GM23338 (cell line): ENCODE measurements around the gene ABCC10. TPM values are rescaled to one million over a fixed set of nuclear protein-coding genes. Genes with fewer than 3 reads are reported as not detected.

Experiments used
- ATAC-seq: fragments of 200-7000 bp; cut with Tn5 transposase; 3 replicates; pipeline ENCODE4 v1.9.1; 2020
- DNase-seq: peaks from one replicate; pipeline ENCODE4 v3.0.0-alpha.2; 2015; ENCODE audit warnings: low spot score
- H2AFZ ChIP-seq: fragments of 200-600 bp; sonication (generic); 2 replicates; pipeline ENCODE4 v1.8.0; 2016; ENCODE audit warnings: antibody characterized with exemption, mild to moderate bottlenecking, moderate library complexity
- H3F3A ChIP-seq: fragments of 200-600 bp; sonication (generic); replicated peaks from 2 replicates; pipeline ENCODE4 v1.8.0; 2017; ENCODE audit warnings: antibody characterized with exemption, mixed run types, low read depth
- H3K27ac ChIP-seq: fragments of 200-600 bp; sonication (generic); 2 replicates; pipeline ENCODE4 v1.6.1; 2016; ENCODE audit warnings: low read depth
- H3K27me3 ChIP-seq: fragments of 200-600 bp; sonication (generic); 2 replicates; pipeline ENCODE4 v1.8.0; 2016; ENCODE audit warnings: mild to moderate bottlenecking, mixed run types, moderate library complexity; ENCODE audit not compliant: insufficient read depth
- H3K36me3 ChIP-seq: fragments of 200-600 bp; sonication (generic); 2 replicates; pipeline ENCODE4 v1.8.0; 2016; ENCODE audit warnings: mild to moderate bottlenecking; ENCODE audit not compliant: insufficient read depth
- H3K4me1 ChIP-seq: fragments of 200-600 bp; sonication (generic); 2 replicates; pipeline ENCODE4 v1.8.0; 2016; ENCODE audit warnings: mild to moderate bottlenecking, moderate library complexity; ENCODE audit not compliant: insufficient read depth
- H3K4me2 ChIP-seq: fragments of 200-600 bp; sonication (generic); 2 replicates; pipeline ENCODE4 v1.7.1; 2017; ENCODE audit warnings: mixed run types
- H3K4me3 ChIP-seq: fragments of 200-600 bp; sonication (generic); 2 replicates; pipeline ENCODE4 v1.6.1; 2016; ENCODE audit warnings: mixed run types
- H3K79me2 ChIP-seq: fragments of 200-600 bp; sonication (generic); replicated peaks from 2 replicates; pipeline ENCODE4 v1.8.0; 2017; ENCODE audit warnings: mild to moderate bottlenecking; ENCODE audit not compliant: insufficient read depth
- H3K9me2 ChIP-seq: fragments of 200-600 bp; sonication (generic); 2 replicates; pipeline ENCODE4 v1.8.0; 2017; ENCODE audit not compliant: insufficient read depth
- H4K20me1 ChIP-seq: fragments of 200-600 bp; sonication (generic); replicated peaks from 2 replicates; pipeline ENCODE4 v1.8.0; 2017; ENCODE audit warnings: mild to moderate bottlenecking; ENCODE audit not compliant: insufficient read depth
- H3K27ac Mint-ChIP-seq: 2 replicates; pipeline ENCODE4 v1.8.0; 2020; ENCODE audit warnings: inconsistent platforms, mild to moderate bottlenecking, moderate library complexity, mixed read lengths
- H3K27me3 Mint-ChIP-seq: 3 replicates; pipeline ENCODE4 v1.8.0; 2022; ENCODE audit warnings: low read depth, mild to moderate bottlenecking, moderate library complexity, mixed read lengths, inconsistent platforms; ENCODE audit not compliant: insufficient read depth, poor library complexity
- H3K36me3 Mint-ChIP-seq: 3 replicates; pipeline ENCODE4 v1.8.0; 2021; ENCODE audit warnings: low read depth, mild to moderate bottlenecking, inconsistent platforms, moderate library complexity, mixed read lengths
- H3K4me1 Mint-ChIP-seq: 3 replicates; pipeline ENCODE4 v1.8.0; 2020; ENCODE audit warnings: mild to moderate bottlenecking, inconsistent platforms, mixed read lengths
- H3K4me3 Mint-ChIP-seq: 3 replicates; pipeline ENCODE4 v1.8.0; 2021; ENCODE audit warnings: moderate library complexity, mild to moderate bottlenecking, inconsistent platforms, mixed read lengths
- H3K9me3 Mint-ChIP-seq: 3 replicates; pipeline ENCODE4 v1.8.0; 2020; ENCODE audit warnings: moderate library complexity, mild to moderate bottlenecking, inconsistent platforms, mixed read lengths
- CREB1 ChIP-seq: fragments of 250-450 bp; sonication (Bioruptor Pico); IDR thresholded peaks from 2 replicates; pipeline ENCODE4 v1.5.0; 2020; ENCODE audit warnings: low read depth, mild to moderate bottlenecking, moderate library complexity
- EZH2 ChIP-seq: fragments of 200-600 bp; sonication (generic); IDR thresholded peaks from one replicate; pipeline ENCODE4 v1.8.0; 2017; ENCODE audit warnings: antibody characterized with exemption, mild to moderate bottlenecking, low read depth; ENCODE audit not compliant: unreplicated experiment
- EZH2phosphoT487 ChIP-seq: fragments of 200-600 bp; sonication (generic); IDR thresholded peaks from one replicate; pipeline ENCODE4 v1.8.1; 2018; ENCODE audit warnings: antibody characterized with exemption; ENCODE audit not compliant: unreplicated experiment
- JUNB ChIP-seq: IDR thresholded peaks from one replicate; pipeline ENCODE4 v1.6.1; 2016; ENCODE audit warnings: antibody characterized with exemption; ENCODE audit not compliant: unreplicated experiment
- NANOG ChIP-seq: IDR thresholded peaks from 2 replicates; pipeline ENCODE4 v1.6.1; 2016; ENCODE audit warnings: antibody characterized with exemption, borderline replicate concordance
- POLR2AphosphoS5 ChIP-seq: IDR thresholded peaks from 2 replicates; pipeline ENCODE4 v1.6.1; 2016; ENCODE audit warnings: antibody characterized with exemption, low read depth
- STAT1 ChIP-seq: IDR thresholded peaks from one replicate; pipeline ENCODE4 v1.6.1; 2016; ENCODE audit warnings: antibody characterized with exemption; ENCODE audit not compliant: unreplicated experiment
- ZNF114 ChIP-seq: fragments of 250-450 bp; sonication (Bioruptor Pico); IDR thresholded peaks from 2 replicates; pipeline ENCODE4 v1.5.0; 2020; ENCODE audit warnings: mild to moderate bottlenecking, moderate library complexity
- ZNF331 ChIP-seq: fragments of 250-450 bp; sonication (Bioruptor Pico); IDR thresholded peaks from 2 replicates; pipeline ENCODE4 v1.5.0; 2020; ENCODE audit warnings: low read depth, mild to moderate bottlenecking, moderate library complexity
- polyA plus RNA-seq: library from polyadenylated mRNA; unstranded; fragments of >200 nt; fragmentation: Nextera tagmentation; extraction: Ambion mirVana; gene quantifications from 2 replicates; pipeline ENCODE4 v1.2.1, GENCODE V29; 2016
- total RNA-seq: library from RNA; depleted of rRNA; stranded (reverse); fragments of >200 nt; shearing (Covaris generic); gene quantifications from 2 replicates; pipeline ENCODE4 v1.2.3, GENCODE V29; 2014
- TF ChIP-seq, protein P1 (sequence below): IDR thresholded peaks from one replicate; pipeline ENCODE4 v1.6.1; 2018; ENCODE audit warnings: antibody characterized with exemption; ENCODE audit not compliant: unreplicated experiment
- TF ChIP-seq, protein P2 (sequence below), 2 experiments: fragments of 200-600 bp in 1 of 2; sonication (generic) in 1 of 2; conservative IDR thresholded peaks; 2 replicates each; pipeline versions ENCODE4 v1.5.1 to v1.6.1; 2016 to 2017; ENCODE audit warnings: antibody characterized with exemption in 2 of 2, low read depth in 2 of 2, mild to moderate bottlenecking in 2 of 2, moderate library complexity in 1 of 2
- TF ChIP-seq, protein P3 (sequence below): fragments of 250-450 bp; sonication (Bioruptor Pico); IDR thresholded peaks from 2 replicates; pipeline ENCODE4 v1.5.0; 2020; ENCODE audit warnings: mild to moderate bottlenecking, moderate library complexity
- TF ChIP-seq, protein P4 (sequence below): IDR thresholded peaks from 2 replicates; pipeline ENCODE4 v1.6.1; 2016; ENCODE audit warnings: antibody characterized with exemption

The ABCC10 gene
- total and polyA plus RNA-seq, 2 experiments from 2014 or later: 16.9 to 17.5 TPM

DNA sequence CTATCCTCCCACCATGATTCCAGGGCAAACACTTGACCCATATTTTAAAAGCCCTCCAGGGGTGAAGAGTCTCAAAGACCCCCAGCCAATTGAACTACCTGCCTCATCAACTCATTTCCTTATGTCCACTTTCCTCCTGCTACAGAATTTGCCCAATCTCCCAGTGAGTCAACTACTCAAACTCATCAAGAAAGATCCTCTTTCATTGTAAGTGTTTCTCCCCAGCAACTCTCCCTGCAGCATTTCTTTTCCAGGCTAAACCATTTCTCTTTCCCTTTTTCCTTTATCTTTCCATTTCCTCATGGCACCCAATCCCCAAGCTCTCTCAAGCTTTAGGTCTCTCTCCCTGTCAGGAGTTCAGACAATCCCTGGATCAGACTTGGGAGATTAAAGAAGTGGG lies 26.5 kb downstream of the ABCC10 start:
- Histone ChIP-seq H3K79me2 (no peaks in the 10 kb centered on the region), H3K4me1 (no peaks in the 10 kb centered on the region), H3K36me3 (no peaks in the 10 kb centered on the region), H4K20me1 (peaks cover 4% of the 10 kb centered on the region; the same call in 1 of the 2 replicates), H3F3A (0 out of 2 replicates have a peak, but pooled peaks cover 7% of the 10 kb centered on the region), H3K27me3 (peaks cover 42% of the 10 kb centered on the region), H2AFZ (no peak overlapping the region), H3K4me3 (no peak overlapping the region), H3K9me2 (no peaks in the 10 kb centered on the region), H3K4me2 (0 out of 2 replicates have a peak overlapping the region, but pooled peaks have one; percentile 97), H3K27ac (no peak overlapping the region)
- Mint-ChIP-seq H3K27me3 (peaks cover 45% of the 10 kb centered on the region), H3K4me3 (peak overlapping the region; percentile 73; the same call in 1 of the 3 replicates), H3K36me3 (peaks cover 2% of the 10 kb centered on the region; the same call in 2 of the 3 replicates), H3K4me1 (peaks cover 11% of the 10 kb centered on the region), H3K9me3 (peaks cover 3% of the 10 kb centered on the region; the same call in 2 of the 3 replicates), H3K27ac (no peak overlapping the region)
- no peak for DNase-seq
- ATAC-seq: no peak
- TF ChIP-seq ZNF331 (CRISPR knock-in tag): no peak
- TF ChIP-seq, protein P1, sequence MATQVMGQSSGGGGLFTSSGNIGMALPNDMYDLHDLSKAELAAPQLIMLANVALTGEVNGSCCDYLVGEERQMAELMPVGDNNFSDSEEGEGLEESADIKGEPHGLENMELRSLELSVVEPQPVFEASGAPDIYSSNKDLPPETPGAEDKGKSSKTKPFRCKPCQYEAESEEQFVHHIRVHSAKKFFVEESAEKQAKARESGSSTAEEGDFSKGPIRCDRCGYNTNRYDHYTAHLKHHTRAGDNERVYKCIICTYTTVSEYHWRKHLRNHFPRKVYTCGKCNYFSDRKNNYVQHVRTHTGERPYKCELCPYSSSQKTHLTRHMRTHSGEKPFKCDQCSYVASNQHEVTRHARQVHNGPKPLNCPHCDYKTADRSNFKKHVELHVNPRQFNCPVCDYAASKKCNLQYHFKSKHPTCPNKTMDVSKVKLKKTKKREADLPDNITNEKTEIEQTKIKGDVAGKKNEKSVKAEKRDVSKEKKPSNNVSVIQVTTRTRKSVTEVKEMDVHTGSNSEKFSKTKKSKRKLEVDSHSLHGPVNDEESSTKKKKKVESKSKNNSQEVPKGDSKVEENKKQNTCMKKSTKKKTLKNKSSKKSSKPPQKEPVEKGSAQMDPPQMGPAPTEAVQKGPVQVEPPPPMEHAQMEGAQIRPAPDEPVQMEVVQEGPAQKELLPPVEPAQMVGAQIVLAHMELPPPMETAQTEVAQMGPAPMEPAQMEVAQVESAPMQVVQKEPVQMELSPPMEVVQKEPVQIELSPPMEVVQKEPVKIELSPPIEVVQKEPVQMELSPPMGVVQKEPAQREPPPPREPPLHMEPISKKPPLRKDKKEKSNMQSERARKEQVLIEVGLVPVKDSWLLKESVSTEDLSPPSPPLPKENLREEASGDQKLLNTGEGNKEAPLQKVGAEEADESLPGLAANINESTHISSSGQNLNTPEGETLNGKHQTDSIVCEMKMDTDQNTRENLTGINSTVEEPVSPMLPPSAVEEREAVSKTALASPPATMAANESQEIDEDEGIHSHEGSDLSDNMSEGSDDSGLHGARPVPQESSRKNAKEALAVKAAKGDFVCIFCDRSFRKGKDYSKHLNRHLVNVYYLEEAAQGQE: no peak
- no peak for TF ChIP-seq EZH2
- no peak for TF ChIP-seq CREB1 (CRISPR knock-in tag)
- no peak for TF ChIP-seq JUNB
- TF ChIP-seq, protein P2, sequence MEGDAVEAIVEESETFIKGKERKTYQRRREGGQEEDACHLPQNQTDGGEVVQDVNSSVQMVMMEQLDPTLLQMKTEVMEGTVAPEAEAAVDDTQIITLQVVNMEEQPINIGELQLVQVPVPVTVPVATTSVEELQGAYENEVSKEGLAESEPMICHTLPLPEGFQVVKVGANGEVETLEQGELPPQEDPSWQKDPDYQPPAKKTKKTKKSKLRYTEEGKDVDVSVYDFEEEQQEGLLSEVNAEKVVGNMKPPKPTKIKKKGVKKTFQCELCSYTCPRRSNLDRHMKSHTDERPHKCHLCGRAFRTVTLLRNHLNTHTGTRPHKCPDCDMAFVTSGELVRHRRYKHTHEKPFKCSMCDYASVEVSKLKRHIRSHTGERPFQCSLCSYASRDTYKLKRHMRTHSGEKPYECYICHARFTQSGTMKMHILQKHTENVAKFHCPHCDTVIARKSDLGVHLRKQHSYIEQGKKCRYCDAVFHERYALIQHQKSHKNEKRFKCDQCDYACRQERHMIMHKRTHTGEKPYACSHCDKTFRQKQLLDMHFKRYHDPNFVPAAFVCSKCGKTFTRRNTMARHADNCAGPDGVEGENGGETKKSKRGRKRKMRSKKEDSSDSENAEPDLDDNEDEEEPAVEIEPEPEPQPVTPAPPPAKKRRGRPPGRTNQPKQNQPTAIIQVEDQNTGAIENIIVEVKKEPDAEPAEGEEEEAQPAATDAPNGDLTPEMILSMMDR (conservative IDR thresholded peaks at IDR 0.05; ENCODE audit: low read depth in 2 of 2): no peak
- TF ChIP-seq STAT1: no peak
- TF ChIP-seq, protein P3, sequence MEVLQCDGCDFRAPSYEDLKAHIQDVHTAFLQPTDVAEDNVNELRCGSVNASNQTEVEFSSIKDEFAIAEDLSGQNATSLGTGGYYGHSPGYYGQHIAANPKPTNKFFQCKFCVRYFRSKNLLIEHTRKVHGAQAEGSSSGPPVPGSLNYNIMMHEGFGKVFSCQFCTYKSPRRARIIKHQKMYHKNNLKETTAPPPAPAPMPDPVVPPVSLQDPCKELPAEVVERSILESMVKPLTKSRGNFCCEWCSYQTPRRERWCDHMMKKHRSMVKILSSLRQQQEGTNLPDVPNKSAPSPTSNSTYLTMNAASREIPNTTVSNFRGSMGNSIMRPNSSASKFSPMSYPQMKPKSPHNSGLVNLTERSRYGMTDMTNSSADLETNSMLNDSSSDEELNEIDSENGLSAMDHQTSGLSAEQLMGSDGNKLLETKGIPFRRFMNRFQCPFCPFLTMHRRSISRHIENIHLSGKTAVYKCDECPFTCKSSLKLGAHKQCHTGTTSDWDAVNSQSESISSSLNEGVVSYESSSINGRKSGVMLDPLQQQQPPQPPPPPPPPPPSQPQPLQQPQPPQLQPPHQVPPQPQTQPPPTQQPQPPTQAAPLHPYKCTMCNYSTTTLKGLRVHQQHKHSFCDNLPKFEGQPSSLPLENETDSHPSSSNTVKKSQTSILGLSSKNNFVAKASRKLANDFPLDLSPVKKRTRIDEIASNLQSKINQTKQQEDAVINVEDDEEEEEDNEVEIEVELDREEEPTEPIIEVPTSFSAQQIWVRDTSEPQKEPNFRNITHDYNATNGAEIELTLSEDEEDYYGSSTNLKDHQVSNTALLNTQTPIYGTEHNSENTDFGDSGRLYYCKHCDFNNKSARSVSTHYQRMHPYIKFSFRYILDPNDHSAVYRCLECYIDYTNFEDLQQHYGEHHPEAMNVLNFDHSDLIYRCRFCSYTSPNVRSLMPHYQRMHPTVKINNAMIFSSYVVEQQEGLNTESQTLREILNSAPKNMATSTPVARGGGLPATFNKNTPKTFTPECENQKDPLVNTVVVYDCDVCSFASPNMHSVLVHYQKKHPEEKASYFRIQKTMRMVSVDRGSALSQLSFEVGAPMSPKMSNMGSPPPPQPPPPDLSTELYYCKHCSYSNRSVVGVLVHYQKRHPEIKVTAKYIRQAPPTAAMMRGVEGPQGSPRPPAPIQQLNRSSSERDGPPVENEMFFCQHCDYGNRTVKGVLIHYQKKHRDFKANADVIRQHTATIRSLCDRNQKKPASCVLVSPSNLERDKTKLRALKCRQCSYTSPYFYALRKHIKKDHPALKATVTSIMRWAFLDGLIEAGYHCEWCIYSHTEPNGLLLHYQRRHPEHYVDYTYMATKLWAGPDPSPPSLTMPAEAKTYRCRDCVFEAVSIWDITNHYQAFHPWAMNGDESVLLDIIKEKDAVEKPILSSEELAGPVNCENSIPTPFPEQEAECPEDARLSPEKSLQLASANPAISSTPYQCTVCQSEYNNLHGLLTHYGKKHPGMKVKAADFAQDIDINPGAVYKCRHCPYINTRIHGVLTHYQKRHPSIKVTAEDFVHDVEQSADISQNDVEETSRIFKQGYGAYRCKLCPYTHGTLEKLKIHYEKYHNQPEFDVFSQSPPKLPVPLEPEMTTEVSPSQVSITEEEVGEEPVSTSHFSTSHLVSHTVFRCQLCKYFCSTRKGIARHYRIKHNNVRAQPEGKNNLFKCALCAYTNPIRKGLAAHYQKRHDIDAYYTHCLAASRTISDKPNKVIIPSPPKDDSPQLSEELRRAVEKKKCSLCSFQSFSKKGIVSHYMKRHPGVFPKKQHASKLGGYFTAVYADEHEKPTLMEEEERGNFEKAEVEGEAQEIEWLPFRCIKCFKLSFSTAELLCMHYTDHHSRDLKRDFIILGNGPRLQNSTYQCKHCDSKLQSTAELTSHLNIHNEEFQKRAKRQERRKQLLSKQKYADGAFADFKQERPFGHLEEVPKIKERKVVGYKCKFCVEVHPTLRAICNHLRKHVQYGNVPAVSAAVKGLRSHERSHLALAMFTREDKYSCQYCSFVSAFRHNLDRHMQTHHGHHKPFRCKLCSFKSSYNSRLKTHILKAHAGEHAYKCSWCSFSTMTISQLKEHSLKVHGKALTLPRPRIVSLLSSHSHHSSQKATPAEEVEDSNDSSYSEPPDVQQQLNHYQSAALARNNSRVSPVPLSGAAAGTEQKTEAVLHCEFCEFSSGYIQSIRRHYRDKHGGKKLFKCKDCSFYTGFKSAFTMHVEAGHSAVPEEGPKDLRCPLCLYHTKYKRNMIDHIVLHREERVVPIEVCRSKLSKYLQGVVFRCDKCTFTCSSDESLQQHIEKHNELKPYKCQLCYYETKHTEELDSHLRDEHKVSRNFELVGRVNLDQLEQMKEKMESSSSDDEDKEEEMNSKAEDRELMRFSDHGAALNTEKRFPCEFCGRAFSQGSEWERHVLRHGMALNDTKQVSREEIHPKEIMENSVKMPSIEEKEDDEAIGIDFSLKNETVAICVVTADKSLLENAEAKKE (CRISPR knock-in tag): no peak
- no peak for TF ChIP-seq POLR2AphosphoS5
- TF ChIP-seq ZNF114: no peak
- TF ChIP-seq, protein P4, sequence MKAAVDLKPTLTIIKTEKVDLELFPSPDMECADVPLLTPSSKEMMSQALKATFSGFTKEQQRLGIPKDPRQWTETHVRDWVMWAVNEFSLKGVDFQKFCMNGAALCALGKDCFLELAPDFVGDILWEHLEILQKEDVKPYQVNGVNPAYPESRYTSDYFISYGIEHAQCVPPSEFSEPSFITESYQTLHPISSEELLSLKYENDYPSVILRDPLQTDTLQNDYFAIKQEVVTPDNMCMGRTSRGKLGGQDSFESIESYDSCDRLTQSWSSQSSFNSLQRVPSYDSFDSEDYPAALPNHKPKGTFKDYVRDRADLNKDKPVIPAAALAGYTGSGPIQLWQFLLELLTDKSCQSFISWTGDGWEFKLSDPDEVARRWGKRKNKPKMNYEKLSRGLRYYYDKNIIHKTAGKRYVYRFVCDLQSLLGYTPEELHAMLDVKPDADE: no peak
- TF ChIP-seq NANOG: no peak
- no peak for TF ChIP-seq EZH2phosphoT487
